Esophagus squamous epithelium (tissue), 4 donors: ENCODE data around the gene CACNA2D3.

ENCODE experiments used
- POLR2A ChIP-seq, 4 donors: fragments of 450-650 bp; IDR thresholded peaks; one replicate each; pipeline ENCODE4 v1.6.1; 2017; ENCODE audit warnings: antibody characterized with exemption in 4 of 4, mild to moderate bottlenecking in 4 of 4, moderate library complexity in 3 of 4
- TF ChIP-seq, protein P1 (sequence below), 6 experiments: fragments of 450-650 bp in 4 of 6; fragments of 200-600 bp in 2 of 6; sonication (generic) in 2 of 6; IDR thresholded peaks; one replicate each; pipeline ENCODE4 v1.5.1; 2016 to 2019; ENCODE audit warnings: antibody characterized with exemption in 6 of 6, mild to moderate bottlenecking in 4 of 6, moderate library complexity in 4 of 6

DNA sequence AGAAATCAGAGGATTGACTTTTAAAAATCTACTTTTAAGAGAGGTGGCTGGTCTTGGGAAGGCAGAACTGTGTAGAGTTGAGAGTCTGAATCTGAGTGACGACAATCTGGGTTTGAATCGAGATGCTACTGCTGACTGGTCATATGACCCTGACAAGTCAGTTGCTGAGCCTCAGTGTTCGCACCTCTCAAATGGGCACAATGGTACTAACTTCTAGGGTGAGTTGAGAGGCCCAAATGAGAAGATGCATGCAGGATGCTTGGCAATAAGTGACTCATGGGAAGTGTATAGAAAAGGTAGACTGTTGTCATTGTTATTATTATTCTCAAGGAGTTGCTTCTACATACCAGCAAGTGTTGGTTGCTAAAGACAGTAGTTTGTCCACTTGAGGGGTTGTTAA, 10.3 kb downstream of the CACNA2D3 start:
- TF ChIP-seq, protein P1, sequence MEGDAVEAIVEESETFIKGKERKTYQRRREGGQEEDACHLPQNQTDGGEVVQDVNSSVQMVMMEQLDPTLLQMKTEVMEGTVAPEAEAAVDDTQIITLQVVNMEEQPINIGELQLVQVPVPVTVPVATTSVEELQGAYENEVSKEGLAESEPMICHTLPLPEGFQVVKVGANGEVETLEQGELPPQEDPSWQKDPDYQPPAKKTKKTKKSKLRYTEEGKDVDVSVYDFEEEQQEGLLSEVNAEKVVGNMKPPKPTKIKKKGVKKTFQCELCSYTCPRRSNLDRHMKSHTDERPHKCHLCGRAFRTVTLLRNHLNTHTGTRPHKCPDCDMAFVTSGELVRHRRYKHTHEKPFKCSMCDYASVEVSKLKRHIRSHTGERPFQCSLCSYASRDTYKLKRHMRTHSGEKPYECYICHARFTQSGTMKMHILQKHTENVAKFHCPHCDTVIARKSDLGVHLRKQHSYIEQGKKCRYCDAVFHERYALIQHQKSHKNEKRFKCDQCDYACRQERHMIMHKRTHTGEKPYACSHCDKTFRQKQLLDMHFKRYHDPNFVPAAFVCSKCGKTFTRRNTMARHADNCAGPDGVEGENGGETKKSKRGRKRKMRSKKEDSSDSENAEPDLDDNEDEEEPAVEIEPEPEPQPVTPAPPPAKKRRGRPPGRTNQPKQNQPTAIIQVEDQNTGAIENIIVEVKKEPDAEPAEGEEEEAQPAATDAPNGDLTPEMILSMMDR (IDR thresholded peaks at IDR 0.05), result no peak
- TF ChIP-seq POLR2A (IDR thresholded peaks at IDR 0.05), result no peak
